Vagina (tissue), 2 donors: ENCODE results near the gene MED28. TPM values are rescaled to one million over a fixed set of nuclear protein-coding genes. Genes with fewer than 3 reads are reported as not detected.

Experiments used
- DNase-seq, 2 donors: peaks; one replicate each; pipeline ENCODE4 v3.0.0-alpha.2; 2017; ENCODE audit errors: extremely low spot score in 2 of 2
- H3K27ac ChIP-seq: fragments of 200-600 bp; sonication (generic); one replicate; pipeline ENCODE4 v1.5.1; 2019
- H3K27me3 ChIP-seq: fragments of 200-600 bp; sonication (generic); one replicate; pipeline ENCODE4 v1.5.1; 2019
- H3K36me3 ChIP-seq, 2 donors: fragments of 200-600 bp; sonication (generic); one replicate each; pipeline ENCODE4 v1.5.1; 2017 to 2019
- H3K4me1 ChIP-seq: fragments of 200-600 bp; sonication (generic); one replicate; pipeline ENCODE4 v1.5.1; 2019
- H3K4me3 ChIP-seq, 2 donors: fragments of 200-600 bp; sonication (generic); 1 replicate in 1 of 2; 2 replicates in 1 of 2; pipeline ENCODE4 v1.5.1; 2016 to 2019
- H3K9me3 ChIP-seq: fragments of 200-600 bp; sonication (generic); one replicate; pipeline ENCODE4 v1.5.1; 2019
- POLR2A ChIP-seq, 2 donors: fragments of 450-650 bp; IDR thresholded peaks; one replicate each; pipeline ENCODE4 v1.6.1; 2017; ENCODE audit warnings: antibody characterized with exemption in 2 of 2, mild to moderate bottlenecking in 2 of 2, moderate library complexity in 2 of 2
- POLR2AphosphoS5 ChIP-seq, 2 donors: sonication (generic); formaldehyde crosslinking; IDR thresholded peaks; one replicate each; pipeline ENCODE4 v1.9.0; 2017; ENCODE audit warnings: antibody characterized with exemption in 2 of 2, mild to moderate bottlenecking in 2 of 2, low read depth in 1 of 2; ENCODE audit not compliant: insufficient read depth in 1 of 2
- intact Hi-C: fragments of 100-400 bp; cut with DNase I; formaldehyde crosslinking; loops from one replicate; pipeline ENCODE4 v1.15.1; 2023
- total RNA-seq: library from RNA; depleted of rRNA; stranded (reverse); fragments of >200 nt; gene quantifications from one replicate; pipeline ENCODE4 v1.2.3, GENCODE V29; 2016
- TF ChIP-seq, protein P1 (sequence below), 3 experiments: fragments of 450-650 bp in 2 of 3; fragments of 200-600 bp in 1 of 3; sonication (generic) in 1 of 3; IDR thresholded peaks; one replicate each; pipeline ENCODE4 v1.5.1; 2017 to 2019; ENCODE audit warnings: antibody characterized with exemption in 3 of 3, mild to moderate bottlenecking in 2 of 3, moderate library complexity in 2 of 3

Gene MED28
- total RNA-seq, 1 donor from 2014 or later, result 14.0 TPM

DNA sequence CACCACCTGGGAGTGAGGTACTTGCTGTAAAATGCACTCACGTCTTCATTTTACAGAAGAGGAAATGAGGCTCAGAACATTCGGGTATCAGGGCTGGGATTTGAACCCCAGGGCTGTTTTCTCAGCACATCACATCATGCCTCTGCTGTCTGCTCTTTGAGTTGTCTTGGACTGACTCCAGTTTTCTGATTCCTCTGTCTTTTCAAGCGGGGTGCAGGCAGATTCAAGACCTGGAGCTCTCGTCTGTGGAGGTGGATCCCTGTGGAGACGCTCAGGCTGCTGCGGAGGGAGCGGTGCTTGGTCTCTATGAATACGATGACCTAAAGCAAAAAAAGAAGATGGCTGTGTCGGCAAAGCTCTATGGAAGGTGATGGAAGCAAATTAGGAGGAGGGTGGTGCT is 31.2 kb upstream of the MED28 start:
- DNase-seq, result no peak
- peaks cover 0 to 58% of the 10 kb centered on the region in 2 donors for H3K36me3 ChIP-seq
- H3K27ac ChIP-seq, result no peak overlapping the region
- H3K4me3 ChIP-seq, result no peak overlapping the region
- peaks cover 6% of the 10 kb centered on the region for H3K4me1 ChIP-seq
- intact Hi-C loops, result no loop called here
- H3K9me3 ChIP-seq, result no peaks in the 10 kb centered on the region
- TF ChIP-seq POLR2A (IDR thresholded peaks at IDR 0.05) (no peak), POLR2AphosphoS5 (IDR thresholded peaks at IDR 0.05; ENCODE audit: insufficient read depth in 1 of 2, low read depth in 1 of 2) (no peak)
- TF ChIP-seq, protein P1, sequence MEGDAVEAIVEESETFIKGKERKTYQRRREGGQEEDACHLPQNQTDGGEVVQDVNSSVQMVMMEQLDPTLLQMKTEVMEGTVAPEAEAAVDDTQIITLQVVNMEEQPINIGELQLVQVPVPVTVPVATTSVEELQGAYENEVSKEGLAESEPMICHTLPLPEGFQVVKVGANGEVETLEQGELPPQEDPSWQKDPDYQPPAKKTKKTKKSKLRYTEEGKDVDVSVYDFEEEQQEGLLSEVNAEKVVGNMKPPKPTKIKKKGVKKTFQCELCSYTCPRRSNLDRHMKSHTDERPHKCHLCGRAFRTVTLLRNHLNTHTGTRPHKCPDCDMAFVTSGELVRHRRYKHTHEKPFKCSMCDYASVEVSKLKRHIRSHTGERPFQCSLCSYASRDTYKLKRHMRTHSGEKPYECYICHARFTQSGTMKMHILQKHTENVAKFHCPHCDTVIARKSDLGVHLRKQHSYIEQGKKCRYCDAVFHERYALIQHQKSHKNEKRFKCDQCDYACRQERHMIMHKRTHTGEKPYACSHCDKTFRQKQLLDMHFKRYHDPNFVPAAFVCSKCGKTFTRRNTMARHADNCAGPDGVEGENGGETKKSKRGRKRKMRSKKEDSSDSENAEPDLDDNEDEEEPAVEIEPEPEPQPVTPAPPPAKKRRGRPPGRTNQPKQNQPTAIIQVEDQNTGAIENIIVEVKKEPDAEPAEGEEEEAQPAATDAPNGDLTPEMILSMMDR (IDR thresholded peaks at IDR 0.05), result no peak
- no peaks in the 10 kb centered on the region for H3K27me3 ChIP-seq

DNA sequence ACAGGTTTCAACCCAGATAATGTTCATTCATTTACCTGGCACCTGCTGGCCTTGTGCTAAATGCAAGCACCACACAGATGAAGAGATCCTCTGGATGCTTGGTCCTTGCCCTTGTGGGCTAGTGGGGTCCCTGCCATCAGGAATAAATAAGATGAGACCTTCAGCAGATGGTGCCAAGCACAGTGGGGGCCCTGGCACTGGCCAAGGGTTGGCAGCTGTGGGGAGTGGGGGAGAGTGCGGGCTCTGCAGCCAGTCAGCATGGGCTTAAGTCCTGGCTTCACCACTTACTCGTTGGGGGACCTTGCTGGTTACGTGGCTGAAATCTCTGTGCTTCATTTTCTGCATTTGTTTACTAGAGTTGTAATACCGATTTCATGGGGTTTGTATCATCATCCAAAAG is 30.5 kb upstream of the MED28 start:
- Histone ChIP-seq H3K4me1 (no peaks in the 10 kb centered on the region), H3K27ac (no peak overlapping the region), H3K27me3 (no peaks in the 10 kb centered on the region), H3K36me3 (peaks cover 0 to 62% of the 10 kb centered on the region in 2 donors), H3K4me3 (no peak overlapping the region), H3K9me3 (no peaks in the 10 kb centered on the region)
- no peak for DNase-seq
- TF ChIP-seq, protein P1 (IDR thresholded peaks at IDR 0.05), result no peak
- TF ChIP-seq POLR2AphosphoS5 (IDR thresholded peaks at IDR 0.05; ENCODE audit: insufficient read depth in 1 of 2, low read depth in 1 of 2) (no peak), POLR2A (IDR thresholded peaks at IDR 0.05) (no peak)
- intact Hi-C loops, result no loop called here

DNA sequence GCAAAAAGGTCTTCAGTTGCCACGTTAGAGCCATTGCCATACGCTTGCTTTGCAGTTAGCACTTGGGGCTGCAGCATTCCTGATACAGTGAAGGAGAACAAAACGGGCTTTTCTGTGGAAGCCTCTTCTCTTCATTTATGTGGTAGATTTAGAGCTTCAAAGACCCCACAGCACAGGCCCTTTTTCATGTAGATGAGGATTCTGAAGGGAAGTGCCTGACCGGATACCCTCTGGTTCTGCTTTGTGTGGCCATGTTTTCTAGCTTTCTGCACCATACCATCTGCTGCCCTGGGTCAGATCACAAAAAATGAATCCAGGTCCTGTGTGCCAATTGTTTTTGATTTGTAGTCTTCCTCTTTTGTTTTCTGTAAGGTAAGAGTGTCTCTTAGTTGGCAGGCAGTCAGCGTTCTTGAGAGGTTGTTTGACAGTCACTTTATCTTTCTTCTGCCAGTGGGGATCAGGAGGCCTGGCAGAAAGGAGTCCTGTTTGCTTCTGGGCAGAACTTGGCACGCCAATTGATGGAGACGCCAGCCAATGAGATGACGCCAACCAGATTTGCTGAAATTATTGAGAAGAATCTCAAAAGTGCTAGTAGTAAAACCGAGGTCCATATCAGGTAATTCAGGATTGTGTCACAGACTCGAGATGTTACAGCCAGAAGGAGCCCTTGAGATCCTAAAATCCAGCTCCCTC is 29.8 kb upstream of the MED28 start:
- Histone ChIP-seq H3K27ac (no peak overlapping the region), H3K9me3 (no peaks in the 10 kb centered on the region), H3K4me1 (no peaks in the 10 kb centered on the region), H3K36me3 (peaks cover 0 to 70% of the 10 kb centered on the region in 2 donors), H3K27me3 (no peaks in the 10 kb centered on the region), H3K4me3 (no peak overlapping the region)
- intact Hi-C loops, result no loop called here
- TF ChIP-seq, protein P1 (IDR thresholded peaks at IDR 0.05), result no peak
- TF ChIP-seq POLR2AphosphoS5 (IDR thresholded peaks at IDR 0.05; ENCODE audit: insufficient read depth in 1 of 2, low read depth in 1 of 2) (no peak), POLR2A (IDR thresholded peaks at IDR 0.05) (no peak)
- DNase-seq, result no peak

DNA sequence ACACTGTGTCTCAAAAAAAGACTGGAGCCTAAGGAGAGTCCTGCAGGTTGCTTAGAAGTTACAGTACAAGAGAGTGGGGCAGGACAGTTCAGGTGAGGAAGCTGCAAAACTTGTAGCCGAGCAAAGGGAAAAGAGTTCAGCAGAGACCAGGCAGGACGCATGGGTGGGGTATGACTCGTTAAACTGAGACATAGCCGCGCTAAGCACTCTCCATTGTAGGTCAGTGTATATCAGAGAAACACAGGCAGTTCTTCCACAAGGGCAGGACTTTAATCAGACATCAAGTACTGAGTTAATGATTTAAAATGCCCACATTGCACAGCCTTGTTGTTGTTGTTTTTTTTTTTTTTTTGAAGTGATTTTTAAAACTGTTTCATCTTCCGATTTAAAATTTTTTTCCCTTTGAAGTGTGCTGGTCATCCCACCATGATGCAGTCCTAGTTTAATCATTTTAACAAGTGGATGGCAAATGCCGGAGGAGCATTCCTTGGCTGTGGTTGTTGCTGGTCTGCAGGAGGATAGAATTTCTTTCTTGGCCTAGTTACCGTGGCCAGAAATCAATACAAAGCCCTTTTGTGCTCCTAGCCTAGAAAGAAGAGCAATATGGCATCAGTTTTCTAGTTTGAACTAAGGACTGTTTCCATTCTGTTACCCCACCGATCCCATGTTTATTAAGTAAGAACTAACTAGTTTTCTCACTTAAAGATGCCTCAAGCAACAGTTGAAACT is 27.2 kb upstream of the MED28 start:
- H3K36me3 ChIP-seq, result peaks cover 0 to 72% of the 10 kb centered on the region in 2 donors
- H3K4me3 ChIP-seq, result no peak overlapping the region
- DNase-seq, result no peak
- H3K9me3 ChIP-seq, result no peaks in the 10 kb centered on the region
- TF ChIP-seq, protein P1 (IDR thresholded peaks at IDR 0.05), result no peak
- no peak overlapping the region for H3K27ac ChIP-seq
- no peaks in the 10 kb centered on the region for H3K4me1 ChIP-seq
- intact Hi-C loops, result no loop called here
- H3K27me3 ChIP-seq, result no peaks in the 10 kb centered on the region

DNA sequence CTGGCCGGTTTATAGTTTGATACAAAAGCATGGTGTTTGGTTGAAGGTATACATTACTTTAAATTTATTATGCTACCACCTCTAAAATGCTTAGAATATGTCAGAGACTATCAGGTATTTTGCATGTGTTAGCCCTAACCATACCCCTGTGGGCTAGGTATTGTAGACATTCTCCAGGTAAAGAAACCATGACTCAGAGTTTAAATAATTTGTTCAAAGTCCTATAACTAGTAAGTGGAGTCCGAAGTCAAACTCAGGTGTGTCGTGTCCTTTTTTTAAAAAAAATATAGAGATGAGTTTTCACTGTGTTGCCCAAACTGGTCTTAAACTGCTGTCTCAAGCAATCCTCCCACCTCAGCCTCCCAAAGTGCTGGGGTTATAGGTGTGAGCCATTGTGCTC is 25.1 kb upstream of the MED28 start:
- TF ChIP-seq POLR2AphosphoS5 (IDR thresholded peaks at IDR 0.05; ENCODE audit: insufficient read depth in 1 of 2, low read depth in 1 of 2) (no peak), POLR2A (IDR thresholded peaks at IDR 0.05) (no peak)
- TF ChIP-seq, protein P1 (IDR thresholded peaks at IDR 0.05), result no peak
- H3K9me3 ChIP-seq, result no peaks in the 10 kb centered on the region
- peaks cover 0 to 51% of the 10 kb centered on the region in 2 donors for H3K36me3 ChIP-seq
- H3K27ac ChIP-seq, result no peak overlapping the region
- H3K27me3 ChIP-seq, result no peaks in the 10 kb centered on the region
- H3K4me1 ChIP-seq, result no peaks in the 10 kb centered on the region
- no peak overlapping the region for H3K4me3 ChIP-seq
- DNase-seq, result no peak
- intact Hi-C loops, result no loop called here
